Measurements from ENCODE around the gene APOBEC3B. TPM values are rescaled to one million over a fixed set of nuclear protein-coding genes. Genes with fewer than 3 reads are reported as not detected.
A peak's percentile ranks its signal among the peaks of the same experiment; 100 is the strongest.
"Not testable (repeated sequence)": the region's sequence is repeated elsewhere in the genome, so short reads cannot be mapped to it uniquely, and the experiment has no call there.

The APOBEC3B gene
- total and polyA plus RNA-seq, 9 of the 15 experiments (the other 6 are each of a cell fraction or from before 2014, with no cell fraction given), result 5.9 to 166 (median 43.2) TPM

DNA sequence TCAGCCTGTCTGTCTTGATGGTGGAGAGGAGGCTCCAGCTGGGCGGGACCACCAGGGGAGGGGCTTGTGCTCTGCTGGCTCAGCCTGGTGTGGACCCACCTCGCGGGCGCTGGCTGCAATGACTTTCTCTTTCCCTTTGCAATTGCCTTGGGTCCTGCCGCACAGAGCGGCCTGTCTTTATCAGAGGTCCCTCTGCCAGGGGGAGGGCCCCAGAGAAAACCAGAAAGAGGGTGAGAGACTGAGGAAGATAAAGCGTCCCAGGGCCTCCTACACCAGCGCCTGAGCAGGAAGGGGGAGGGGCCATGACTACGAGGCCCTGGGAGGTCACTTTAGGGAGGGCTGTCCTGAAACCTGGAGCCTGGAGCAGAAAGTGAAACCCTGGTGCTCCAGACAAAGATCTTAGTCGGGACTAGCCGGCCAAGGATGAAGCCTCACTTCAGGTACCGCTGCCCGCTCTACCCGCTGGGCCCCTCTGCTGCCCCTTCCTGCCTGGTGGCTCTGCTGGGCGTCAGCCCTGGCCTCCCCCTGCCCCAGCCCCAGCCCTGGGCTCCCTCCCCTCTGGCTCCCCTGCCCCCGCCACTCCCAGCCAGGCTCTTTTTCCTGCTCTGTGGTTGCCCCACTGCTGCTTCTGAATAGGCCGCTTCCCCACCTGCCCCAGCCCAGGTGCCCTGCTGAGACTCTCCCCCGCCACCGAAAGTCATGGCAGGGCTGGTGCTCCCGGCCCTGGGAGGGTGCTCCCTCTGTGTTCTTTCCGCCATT lies 58.6 kb downstream of the APOBEC3B start, which contains the start of gene APOBEC3F:
TSS of gene APOBEC3F (plus strand) at position 327 of the 759 bp plus-strand sequence. CDS start at position 424, 97 bp downstream.
- H3K27me3 ChIP-seq (ENCODE audit: control insufficient read depth in 2 of 2, insufficient read depth in 2 of 2, low read length in 2 of 2); H3K9me1 ChIP-seq (ENCODE audit: control insufficient read depth, insufficient read depth, low read length); intact Hi-C loops (cut with micrococcal nuclease); POLR2A ChIA-PET; BruUV-seq (replicated peaks); CTCF ChIA-PET (ENCODE audit: low intra/inter-chr PET ratio); H3K9me3 ChIP-seq (replicated peaks; ENCODE audit: control insufficient read depth, insufficient read depth, low read depth, low read length); H4K20me1 ChIP-seq (replicated peaks; ENCODE audit: control insufficient read depth, insufficient read depth, low read length); H3K36me3 ChIP-seq (ENCODE audit: control insufficient read depth, insufficient read depth, low read length); TF ChIP-seq NR2C2 (CRISPR knock-in tag; IDR thresholded peaks at IDR 0.05): not testable (repeated sequence)
- ATAC-seq (peak; percentile 95), DNase-seq (ENCODE audit: extremely low read depth in 1 of 4, low spot score in 3 of 4) (peak; percentile 27 to 68 (median 30)), FAIRE-seq (peak; percentile 92)
- in situ Hi-C loops (cut with MboI), result loop anchor here (5.0 kb wide), 1 partner anchor 37 kb away; the partner anchor contains the start of gene APOBEC3G
- H3K4me1 ChIP-seq (replicated peaks in 1 of 2; ENCODE audit: control insufficient read depth in 2 of 2, insufficient read depth in 2 of 2, low read length in 2 of 2), result peaks cover 0 to 27% of the 10 kb centered on the region in 2 experiments; a peak in 4 of 5 replicates
- peak within 1 kb of the TSS; percentile 55 for H2AFZ ChIP-seq (ENCODE audit: low read depth, low read length)
- peak within 1 kb of the TSS; percentile 68 for H3K27ac ChIP-seq (ENCODE audit: extremely low read depth, low read depth, low read length)
- H3K4me3 ChIP-seq, result peak within 1 kb of the TSS; percentile 60
- 0% methylated on average over 10 of the region's 21 CpGs for WGBS (ENCODE audit: insufficient coverage, low coverage, missing lambda C conversion rate)
- peaks cover 14% of the 10 kb centered on the region for H3K79me2 ChIP-seq (ENCODE audit: control insufficient read depth, insufficient read depth, low read length)
- peak within 1 kb of the TSS; percentile 79 for H3K4me2 ChIP-seq (ENCODE audit: insufficient read depth, low read length)
- peak within 1 kb of the TSS; percentile 53 to 89 for H3K9ac ChIP-seq (ENCODE audit: insufficient read depth in 1 of 2, low read depth in 2 of 2, low read length in 2 of 2)
- TF ChIP-seq MEIS2 (IDR thresholded peaks at IDR 0.05; ENCODE audit: partially characterized antibody), result peak; percentile 9
- TF ChIP-seq NR2C2 (tag; IDR thresholded peaks at IDR 0.05), result 0 out of 2 replicates have a peak, but pooled peaks have one; percentile 30
- TF ChIP-seq CBFA2T3 (IDR thresholded peaks at IDR 0.05), result 0 out of 2 replicates have a peak, but pooled peaks have one; percentile 8
- peak; percentile 23; the same call in 1 of the 2 replicates for TF ChIP-seq VEZF1 (CRISPR knock-in tag; IDR thresholded peaks at IDR 0.05)
- TF ChIP-seq NRF1 (conservative IDR thresholded peaks at IDR 0.05 in 1 of 2, IDR thresholded peaks at IDR 0.05 in 1 of 2), result peak; percentile 69 to 74
- TF ChIP-seq, protein P1, sequence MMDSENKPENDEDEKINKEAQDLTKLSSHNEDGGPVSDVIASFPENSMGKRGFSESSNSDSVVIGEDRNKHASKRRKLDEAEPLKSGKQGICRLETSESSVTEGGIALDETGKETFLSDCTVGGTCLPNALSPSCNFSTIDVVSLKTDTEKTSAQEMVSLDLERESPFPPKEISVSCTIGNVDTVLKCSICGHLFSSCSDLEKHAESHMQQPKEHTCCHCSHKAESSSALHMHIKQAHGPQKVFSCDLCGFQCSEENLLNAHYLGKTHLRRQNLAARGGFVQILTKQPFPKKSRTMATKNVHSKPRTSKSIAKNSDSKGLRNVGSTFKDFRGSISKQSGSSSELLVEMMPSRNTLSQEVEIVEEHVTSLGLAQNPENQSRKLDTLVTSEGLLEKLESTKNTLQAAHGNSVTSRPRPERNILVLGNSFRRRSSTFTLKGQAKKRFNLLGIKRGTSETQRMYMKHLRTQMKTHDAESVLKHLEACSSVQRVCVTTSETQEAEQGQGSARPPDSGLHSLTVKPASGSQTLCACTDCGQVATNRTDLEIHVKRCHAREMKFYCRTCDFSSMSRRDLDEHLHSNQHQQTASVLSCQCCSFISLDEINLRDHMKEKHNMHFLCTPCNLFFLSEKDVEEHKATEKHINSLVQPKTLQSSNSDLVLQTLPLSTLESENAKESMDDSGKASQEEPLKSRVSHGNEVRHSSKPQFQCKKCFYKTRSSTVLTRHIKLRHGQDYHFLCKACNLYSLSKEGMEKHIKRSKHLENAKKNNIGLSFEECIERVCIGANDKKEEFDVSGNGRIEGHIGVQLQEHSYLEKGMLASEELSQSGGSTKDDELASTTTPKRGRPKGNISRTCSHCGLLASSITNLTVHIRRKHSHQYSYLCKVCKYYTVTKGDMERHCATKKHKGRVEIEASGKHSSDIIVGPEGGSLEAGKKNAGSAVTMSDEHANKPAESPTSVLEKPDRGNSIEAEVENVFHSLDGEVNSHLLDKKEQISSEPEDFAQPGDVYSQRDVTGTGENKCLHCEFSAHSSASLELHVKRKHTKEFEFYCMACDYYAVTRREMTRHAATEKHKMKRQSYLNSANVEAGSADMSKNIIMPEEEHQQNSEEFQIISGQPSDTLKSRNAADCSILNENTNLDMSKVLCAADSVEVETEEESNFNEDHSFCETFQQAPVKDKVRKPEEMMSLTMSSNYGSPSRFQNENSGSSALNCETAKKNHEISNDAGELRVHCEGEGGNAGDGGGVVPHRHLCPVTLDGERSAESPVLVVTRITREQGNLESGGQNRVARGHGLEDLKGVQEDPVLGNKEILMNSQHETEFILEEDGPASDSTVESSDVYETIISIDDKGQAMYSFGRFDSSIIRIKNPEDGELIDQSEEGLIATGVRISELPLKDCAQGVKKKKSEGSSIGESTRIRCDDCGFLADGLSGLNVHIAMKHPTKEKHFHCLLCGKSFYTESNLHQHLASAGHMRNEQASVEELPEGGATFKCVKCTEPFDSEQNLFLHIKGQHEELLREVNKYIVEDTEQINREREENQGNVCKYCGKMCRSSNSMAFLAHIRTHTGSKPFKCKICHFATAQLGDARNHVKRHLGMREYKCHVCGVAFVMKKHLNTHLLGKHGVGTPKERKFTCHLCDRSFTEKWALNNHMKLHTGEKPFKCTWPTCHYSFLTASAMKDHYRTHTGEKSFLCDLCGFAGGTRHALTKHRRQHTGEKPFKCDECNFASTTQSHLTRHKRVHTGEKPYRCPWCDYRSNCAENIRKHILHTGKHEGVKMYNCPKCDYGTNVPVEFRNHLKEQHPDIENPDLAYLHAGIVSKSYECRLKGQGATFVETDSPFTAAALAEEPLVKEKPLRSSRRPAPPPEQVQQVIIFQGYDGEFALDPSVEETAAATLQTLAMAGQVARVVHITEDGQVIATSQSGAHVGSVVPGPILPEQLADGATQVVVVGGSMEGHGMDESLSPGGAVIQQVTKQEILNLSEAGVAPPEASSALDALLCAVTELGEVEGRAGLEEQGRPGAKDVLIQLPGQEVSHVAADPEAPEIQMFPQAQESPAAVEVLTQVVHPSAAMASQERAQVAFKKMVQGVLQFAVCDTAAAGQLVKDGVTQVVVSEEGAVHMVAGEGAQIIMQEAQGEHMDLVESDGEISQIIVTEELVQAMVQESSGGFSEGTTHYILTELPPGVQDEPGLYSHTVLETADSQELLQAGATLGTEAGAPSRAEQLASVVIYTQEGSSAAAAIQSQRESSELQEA (IDR thresholded peaks at IDR 0.05; ENCODE audit: low read depth), result peak; percentile 59; the same call in 1 of the 2 replicates
- TF ChIP-seq KDM5B (IDR thresholded peaks at IDR 0.05; ENCODE audit: insufficient replicate concordance, low read depth, low read length), result peak; percentile 69
- peak; percentile 74 for TF ChIP-seq POLR2G (IDR thresholded peaks at IDR 0.05; ENCODE audit: low read depth, low read length)
- TF ChIP-seq ZNF263 (CRISPR knock-in tag; IDR thresholded peaks at IDR 0.05; ENCODE audit: borderline replicate concordance), result peak; percentile 97
- TF ChIP-seq RBFOX2 (IDR thresholded peaks at IDR 0.05; ENCODE audit: low read depth, low read length), result peak; percentile 48
- peak; percentile 54; the same call in 1 of the 2 replicates for TF ChIP-seq POLR2A (conservative IDR thresholded peaks at IDR 0.05)

Measured in K562 (cell line).